Epithelial cell of proximal tubule (primary cell): ENCODE results near the gene LRRC30. TPM values are rescaled to one million over a fixed set of nuclear protein-coding genes. Genes with fewer than 3 reads are reported as not detected.

ENCODE experiments used
- DNase-seq: peaks from one replicate; pipeline ENCODE4 v3.0.0-alpha.2; 2011; ENCODE audit warnings: low read depth
- H3K4me3 ChIP-seq: 2 replicates; pipeline ENCODE4 v1.5.1; 2011; ENCODE audit warnings: low read depth, mild to moderate bottlenecking, low read length
- total RNA-seq: library from RNA; depleted of rRNA; stranded (reverse); fragments of >200 nt; gene quantifications from 2 replicates; pipeline ENCODE4 v1.2.3, GENCODE V29; 2015
- TF ChIP-seq, protein P1 (sequence below): conservative IDR thresholded peaks from 2 replicates; pipeline ENCODE4 v1.5.1; 2012; ENCODE audit warnings: low read depth, mild to moderate bottlenecking, low read length

LRRC30 gene
- total RNA-seq, 1 donor from 2014 or later = not detected

- no peak for DNase-seq
- H3K4me3 ChIP-seq = no peak overlapping the region
- TF ChIP-seq, protein P1, sequence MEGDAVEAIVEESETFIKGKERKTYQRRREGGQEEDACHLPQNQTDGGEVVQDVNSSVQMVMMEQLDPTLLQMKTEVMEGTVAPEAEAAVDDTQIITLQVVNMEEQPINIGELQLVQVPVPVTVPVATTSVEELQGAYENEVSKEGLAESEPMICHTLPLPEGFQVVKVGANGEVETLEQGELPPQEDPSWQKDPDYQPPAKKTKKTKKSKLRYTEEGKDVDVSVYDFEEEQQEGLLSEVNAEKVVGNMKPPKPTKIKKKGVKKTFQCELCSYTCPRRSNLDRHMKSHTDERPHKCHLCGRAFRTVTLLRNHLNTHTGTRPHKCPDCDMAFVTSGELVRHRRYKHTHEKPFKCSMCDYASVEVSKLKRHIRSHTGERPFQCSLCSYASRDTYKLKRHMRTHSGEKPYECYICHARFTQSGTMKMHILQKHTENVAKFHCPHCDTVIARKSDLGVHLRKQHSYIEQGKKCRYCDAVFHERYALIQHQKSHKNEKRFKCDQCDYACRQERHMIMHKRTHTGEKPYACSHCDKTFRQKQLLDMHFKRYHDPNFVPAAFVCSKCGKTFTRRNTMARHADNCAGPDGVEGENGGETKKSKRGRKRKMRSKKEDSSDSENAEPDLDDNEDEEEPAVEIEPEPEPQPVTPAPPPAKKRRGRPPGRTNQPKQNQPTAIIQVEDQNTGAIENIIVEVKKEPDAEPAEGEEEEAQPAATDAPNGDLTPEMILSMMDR = no peak
Measured at GRCh38 chr18:7255054-7255453, 24.2 kb downstream of the LRRC30 start.

- no peak overlapping the region for H3K4me3 ChIP-seq
- TF ChIP-seq, protein P1 = no peak
- DNase-seq = no peak
Measured at GRCh38 chr18:7255643-7256042, 24.8 kb downstream of the LRRC30 start.

DNA sequence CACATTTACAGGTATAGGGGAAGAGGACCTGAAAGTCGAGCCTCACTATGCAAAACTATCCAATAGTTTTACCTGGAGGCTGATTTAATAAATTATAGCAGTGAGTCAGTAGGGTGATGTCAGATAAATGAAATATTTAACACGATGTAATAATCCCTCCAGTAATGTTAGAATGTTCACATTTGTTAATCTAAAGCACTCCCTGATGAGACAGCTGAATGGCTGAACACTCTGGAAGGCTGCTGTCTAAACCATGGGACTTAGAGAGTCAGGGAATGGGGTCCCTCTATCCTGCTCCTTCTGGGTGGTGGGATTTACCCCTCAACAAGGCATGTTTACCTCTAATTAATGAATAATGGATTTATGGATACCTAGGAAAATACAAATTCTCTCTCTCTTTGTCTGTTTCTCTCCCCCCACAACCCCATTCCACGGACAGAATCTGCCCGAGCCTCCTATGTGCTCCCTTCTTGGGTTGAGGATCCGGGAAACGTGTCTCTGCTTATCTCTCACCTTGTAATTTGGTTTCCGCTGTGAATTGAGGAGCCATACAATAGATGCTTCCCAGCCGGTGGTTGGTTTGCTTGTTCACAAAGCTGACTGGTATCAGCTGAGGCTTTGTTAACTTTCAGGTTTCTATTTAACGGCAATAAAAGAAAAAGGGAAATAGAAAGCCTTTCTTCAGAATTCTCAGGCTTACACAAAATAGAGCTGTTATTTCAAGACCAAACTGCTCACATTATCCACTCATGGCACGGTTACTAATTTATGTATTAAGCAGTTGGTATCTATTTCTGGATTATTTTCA lies 25.9 kb downstream of the LRRC30 start:
- TF ChIP-seq, protein P1 = no peak
- no peak for DNase-seq

DNA sequence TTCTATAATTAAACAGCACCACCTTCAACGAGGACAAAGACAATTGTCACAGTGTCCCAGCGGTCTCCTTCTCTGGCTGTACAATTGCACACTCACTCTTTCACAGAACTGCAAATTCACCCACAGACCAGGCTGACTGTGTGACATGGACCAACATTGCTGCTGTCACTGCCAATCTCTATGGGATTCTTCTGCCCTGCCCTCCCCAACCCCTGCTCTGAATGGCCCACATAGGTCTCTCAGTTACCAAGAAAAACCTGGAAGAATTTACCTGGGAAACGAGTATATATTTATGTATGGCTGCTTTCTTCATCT lies 26.5 kb downstream of the LRRC30 start:
- TF ChIP-seq, protein P1 = no peak
- no peak for DNase-seq

More for the DNA sequence above, 25.9 kb downstream of the LRRC30 start:
- H3K4me3 ChIP-seq = no peak overlapping the region

DNA sequence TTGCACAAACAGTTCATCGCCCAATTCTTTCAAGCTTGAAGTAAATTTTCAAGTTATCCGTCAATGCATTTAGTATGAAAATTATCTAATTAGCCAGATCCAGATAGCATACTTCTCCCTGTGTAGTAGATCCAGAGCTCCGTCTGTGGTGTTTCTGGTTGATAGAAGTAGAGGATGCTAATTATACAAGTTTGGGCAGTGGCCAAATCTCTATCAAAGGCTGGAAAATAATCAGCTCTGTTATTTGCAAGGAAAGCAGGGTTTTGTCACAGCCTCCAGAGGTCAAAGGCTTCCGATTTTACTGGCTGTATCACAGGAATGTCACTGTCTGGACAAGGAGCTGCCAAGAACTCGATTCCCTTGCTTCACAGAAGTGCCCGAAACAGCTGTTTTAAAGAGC lies 28.6 kb downstream of the LRRC30 start:
- TF ChIP-seq, protein P1 = no peak
- no peak for DNase-seq
- H3K4me3 ChIP-seq = no peak overlapping the region

More for the DNA sequence above, 26.5 kb downstream of the LRRC30 start:
- no peak overlapping the region for H3K4me3 ChIP-seq

DNA sequence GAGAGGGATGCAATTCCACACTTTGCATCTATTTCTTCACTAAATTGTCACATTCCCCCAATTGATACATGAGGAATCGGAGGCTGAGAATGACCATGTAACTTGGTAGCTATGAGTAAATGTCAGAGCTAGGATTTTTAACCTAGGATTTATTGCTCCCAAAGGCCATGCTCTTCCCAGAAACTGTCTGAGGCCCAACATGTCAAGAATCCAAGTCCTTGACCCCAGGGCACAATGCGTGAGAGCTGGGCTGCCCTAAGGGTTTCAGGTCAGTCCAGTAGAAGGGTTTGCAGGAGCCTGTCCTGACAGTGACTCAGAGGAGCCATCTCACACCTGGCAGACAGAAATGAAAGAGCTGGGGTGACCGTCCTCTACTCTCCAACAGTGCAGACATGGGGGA lies 30.3 kb downstream of the LRRC30 start:
- TF ChIP-seq, protein P1 = no peak
- no peak overlapping the region for H3K4me3 ChIP-seq
- no peak for DNase-seq

- TF ChIP-seq, protein P1 = no peak
- no peak overlapping the region for H3K4me3 ChIP-seq
- DNase-seq = no peak
Measured at GRCh38 chr18:7267973-7268372, 37.1 kb downstream of the LRRC30 start.
